Kidney epithelial cell (primary cell): ENCODE data around the gene RAB6B. TPM values are rescaled to one million over a fixed set of nuclear protein-coding genes. Genes with fewer than 3 reads are reported as not detected.

Experiments used
- DNase-seq: peaks from one replicate; pipeline ENCODE4 v3.0.0-alpha.2; 2010; ENCODE audit warnings: low read depth
- H3K27me3 ChIP-seq: 2 replicates; pipeline ENCODE4 v1.6.0; 2011; ENCODE audit warnings: low read length; ENCODE audit not compliant: control insufficient read depth, insufficient read depth
- H3K36me3 ChIP-seq: 2 replicates; pipeline ENCODE4 v1.5.1; 2011; ENCODE audit warnings: low read length; ENCODE audit not compliant: control insufficient read depth, insufficient read depth
- H3K4me3 ChIP-seq: 2 replicates; pipeline ENCODE4 v1.5.1; 2011; ENCODE audit warnings: low read depth, mild to moderate bottlenecking, control low read depth, low read length
- CTCF ChIP-seq: IDR thresholded peaks from 2 replicates; pipeline ENCODE4 v1.5.1; 2011; ENCODE audit warnings: mild to moderate bottlenecking, moderate library complexity, low read length, control low read depth, inconsistent platforms; ENCODE audit not compliant: insufficient read depth, poor library complexity, severe bottlenecking
- total RNA-seq: library from RNA; depleted of rRNA; stranded (reverse); fragments of >200 nt; gene quantifications from 2 replicates; pipeline ENCODE4 v1.2.3, GENCODE V29; 2015

The RAB6B gene
- total RNA-seq, 1 donor from 2014 or later: 4.4 TPM

- no peak for DNase-seq
- Histone ChIP-seq H3K4me3 (no peak overlapping the region), H3K27me3 (no peaks in the 10 kb centered on the region), H3K36me3 (no peaks in the 10 kb centered on the region)
- no peak for TF ChIP-seq CTCF
These were observed 82.8 kb downstream of the RAB6B start for GRCh38 chr3:133812872-133813271.

GRCh38 chr3:133805702-133806475 is 89.8 kb downstream of the RAB6B start, which contains the start of gene SRPRB:
Gene SRPRB, plus strand, starts transcription at chr3:133805815. Its CDS starts 34 bp downstream, at chr3:133805849.
- peak; percentile 79 for DNase-seq
- Histone ChIP-seq H3K4me3 (peak within 1 kb of the TSS; percentile 71), H3K36me3 (no peaks in the 10 kb centered on the region), H3K27me3 (no peaks in the 10 kb centered on the region)
- TF ChIP-seq CTCF: no peak

- no peak for DNase-seq
- Histone ChIP-seq H3K4me3 (peak overlapping the region; percentile 71), H3K36me3 (no peaks in the 10 kb centered on the region), H3K27me3 (no peaks in the 10 kb centered on the region)
- no peak for TF ChIP-seq CTCF
These were observed 90.3 kb downstream of the RAB6B start for GRCh38 chr3:133805384-133805701.

GRCh38 chr3:133804896-133805295 is 90.8 kb downstream of the RAB6B start:
- Histone ChIP-seq H3K4me3 (no peak overlapping the region), H3K36me3 (no peaks in the 10 kb centered on the region), H3K27me3 (no peaks in the 10 kb centered on the region)
- TF ChIP-seq CTCF: no peak
- DNase-seq: no peak

- no peaks in the 10 kb centered on the region for H3K36me3 ChIP-seq
- TF ChIP-seq CTCF: no peak
- H3K27me3 ChIP-seq: no peaks in the 10 kb centered on the region
- DNase-seq: no peak
- H3K4me3 ChIP-seq: no peak overlapping the region
These were observed 92.2 kb downstream of the RAB6B start for GRCh38 chr3:133803469-133803868.
